Central memory CD8-positive, alpha-beta T cell (primary cell): Measurements from ENCODE around the gene LIME1.
A peak's percentile ranks its signal among the peaks of the same experiment; 100 is the strongest.

Source experiments
- ATAC-seq: fragments of 150-1000 bp; cut with Tn5 transposase; replicated peaks from 2 replicates; pipeline ENCODE4 v1.10.0; 2022; ENCODE audit warnings: mild to moderate bottlenecking, moderate FRiP score, moderate number of reproducible peaks; ENCODE audit not compliant: poor library complexity, severe bottlenecking; ENCODE audit errors: extremely low read depth
- DNase-seq, 2 donors: peaks; one replicate each; pipeline ENCODE4 v3.0.0; 2021; ENCODE audit warnings: low spot score in 2 of 2
- H3K27ac Mint-ChIP-seq: one replicate; pipeline ENCODE4 v1.8.0; 2022; ENCODE audit warnings: low read depth, mild to moderate bottlenecking, moderate library complexity, mixed read lengths
- H3K27me3 Mint-ChIP-seq: one replicate; pipeline ENCODE4 v1.8.0; 2022; ENCODE audit warnings: mixed read lengths
- H3K36me3 Mint-ChIP-seq: one replicate; pipeline ENCODE4 v1.8.0; 2022; ENCODE audit warnings: mild to moderate bottlenecking, moderate library complexity, mixed read lengths; ENCODE audit not compliant: insufficient read depth
- H3K4me1 Mint-ChIP-seq: one replicate; pipeline ENCODE4 v1.8.0; 2022; ENCODE audit warnings: mixed read lengths
- H3K4me3 Mint-ChIP-seq: one replicate; pipeline ENCODE4 v1.8.0; 2022; ENCODE audit warnings: mild to moderate bottlenecking, moderate library complexity, mixed read lengths
- H3K9me3 Mint-ChIP-seq: one replicate; pipeline ENCODE4 v1.8.0; 2022; ENCODE audit warnings: mixed read lengths

Gene LIME1

DNA sequence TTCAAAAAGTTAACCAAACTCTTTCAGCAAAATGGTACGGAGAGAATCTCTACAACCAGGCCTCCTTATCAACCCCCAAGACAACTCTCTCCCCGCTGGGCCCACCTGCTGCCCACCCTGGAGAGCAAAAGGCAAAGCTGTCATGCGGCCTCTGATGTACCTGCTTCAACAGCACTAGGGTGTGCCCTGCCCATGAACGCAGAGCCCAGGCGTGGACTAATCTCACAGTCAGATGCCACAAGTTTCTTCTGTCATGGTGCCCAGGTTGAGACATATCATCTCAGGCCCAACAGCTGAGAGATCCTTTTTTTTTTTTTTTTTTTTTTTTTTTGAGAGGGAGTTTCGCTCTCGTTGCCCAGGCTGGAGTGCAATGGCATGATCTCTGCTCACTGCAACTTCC lies 29.4 kb downstream of the LIME1 start:
- DNase-seq (no peak), ATAC-seq (no peak)
- H3K9me3 Mint-ChIP-seq = no peaks in the 10 kb centered on the region
- no peak overlapping the region for H3K27ac Mint-ChIP-seq
- no peaks in the 10 kb centered on the region for H3K4me1 Mint-ChIP-seq
- peaks cover 2% of the 10 kb centered on the region for H3K36me3 Mint-ChIP-seq
- no peak overlapping the region for H3K4me3 Mint-ChIP-seq
- H3K27me3 Mint-ChIP-seq = no peaks in the 10 kb centered on the region

DNA sequence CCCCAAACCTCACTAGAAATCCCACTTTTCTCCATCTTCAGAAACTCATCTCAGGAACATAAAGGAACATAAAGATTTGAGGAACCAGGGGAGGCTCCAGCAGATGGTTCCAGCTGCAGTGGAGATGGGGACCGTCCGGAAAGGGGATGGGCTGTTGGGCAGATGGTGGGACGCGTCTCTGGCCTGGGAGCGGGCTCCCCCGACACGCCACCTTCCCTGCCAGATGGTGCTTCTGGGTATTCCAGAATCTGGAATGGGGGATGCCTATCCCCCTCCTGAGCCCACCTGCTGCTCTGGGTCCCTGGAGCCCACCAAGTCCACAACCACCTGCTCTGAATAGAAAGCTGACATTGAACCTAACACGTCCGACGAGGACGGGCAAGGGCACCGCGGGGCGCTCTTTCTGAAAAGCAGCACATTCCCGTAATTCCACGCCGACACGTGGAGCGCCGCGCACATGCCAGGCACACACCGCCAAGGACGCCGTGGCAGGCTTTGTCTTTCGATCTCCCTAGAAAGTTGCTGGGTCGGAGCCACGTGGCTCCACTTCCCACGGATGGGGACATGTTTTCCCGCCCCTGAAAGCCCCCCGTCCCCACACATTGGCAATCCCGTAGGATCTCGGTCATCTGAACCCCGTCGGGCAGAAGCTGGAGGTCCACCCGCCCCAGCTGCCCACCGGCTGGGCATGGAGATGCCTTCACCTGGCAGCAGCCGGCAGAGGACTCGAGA lies 30.4 kb downstream of the LIME1 start:
- Mint-ChIP-seq H3K9me3 (no peaks in the 10 kb centered on the region), H3K27me3 (no peaks in the 10 kb centered on the region), H3K27ac (no peak overlapping the region), H3K36me3 (peaks cover 2% of the 10 kb centered on the region), H3K4me3 (no peak overlapping the region), H3K4me1 (no peaks in the 10 kb centered on the region)
- DNase-seq = no peak
- no peak for ATAC-seq

DNA sequence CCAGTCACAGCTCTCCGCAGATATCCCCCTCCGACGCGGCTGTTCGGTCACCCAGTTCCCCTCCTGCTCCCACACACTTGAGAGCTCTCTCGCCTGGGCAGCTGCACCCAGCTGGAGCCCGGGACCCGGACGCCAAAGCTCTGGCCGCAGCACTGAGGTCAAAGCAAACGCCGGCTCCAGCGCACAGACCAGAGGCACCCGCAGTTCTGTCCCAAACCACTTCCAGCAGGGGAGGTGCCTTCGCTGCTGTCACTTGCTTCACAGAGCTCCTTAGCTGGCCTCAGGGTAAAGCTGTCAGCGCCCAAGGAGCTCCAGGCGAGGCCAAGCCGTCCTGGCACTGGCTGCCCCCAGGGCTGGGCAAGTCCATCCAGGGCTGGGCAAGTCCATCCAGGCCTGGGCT lies 31.0 kb downstream of the LIME1 start:
- Mint-ChIP-seq H3K4me1 (no peaks in the 10 kb centered on the region), H3K36me3 (peaks cover 2% of the 10 kb centered on the region), H3K27me3 (no peaks in the 10 kb centered on the region), H3K27ac (no peak overlapping the region), H3K9me3 (no peaks in the 10 kb centered on the region), H3K4me3 (no peak overlapping the region)
- ATAC-seq = no peak
- no peak for DNase-seq

DNA sequence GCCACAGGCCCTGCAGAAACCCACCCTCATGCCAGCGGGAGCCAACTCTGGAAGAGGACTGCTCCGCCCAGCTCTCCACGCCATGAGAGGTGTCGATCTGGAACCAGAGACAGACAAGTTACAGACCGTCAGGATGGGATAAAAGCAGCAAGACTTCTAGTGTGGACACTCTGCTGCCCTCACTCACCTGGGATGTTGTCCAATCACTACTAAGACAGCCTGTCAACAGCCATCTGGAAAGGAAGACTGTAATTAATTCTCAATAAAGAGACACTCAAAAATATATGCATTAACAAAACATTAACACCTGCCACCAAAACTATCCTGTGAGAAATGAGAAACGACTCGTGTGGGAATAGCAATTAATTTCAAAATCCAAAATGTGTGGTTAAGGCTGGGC lies 31.4 kb downstream of the LIME1 start:
- Mint-ChIP-seq H3K27ac (no peak overlapping the region), H3K36me3 (peaks cover 2% of the 10 kb centered on the region), H3K4me3 (no peak overlapping the region), H3K27me3 (no peaks in the 10 kb centered on the region), H3K9me3 (no peaks in the 10 kb centered on the region), H3K4me1 (no peaks in the 10 kb centered on the region)
- no peak for DNase-seq
- no peak for ATAC-seq

DNA sequence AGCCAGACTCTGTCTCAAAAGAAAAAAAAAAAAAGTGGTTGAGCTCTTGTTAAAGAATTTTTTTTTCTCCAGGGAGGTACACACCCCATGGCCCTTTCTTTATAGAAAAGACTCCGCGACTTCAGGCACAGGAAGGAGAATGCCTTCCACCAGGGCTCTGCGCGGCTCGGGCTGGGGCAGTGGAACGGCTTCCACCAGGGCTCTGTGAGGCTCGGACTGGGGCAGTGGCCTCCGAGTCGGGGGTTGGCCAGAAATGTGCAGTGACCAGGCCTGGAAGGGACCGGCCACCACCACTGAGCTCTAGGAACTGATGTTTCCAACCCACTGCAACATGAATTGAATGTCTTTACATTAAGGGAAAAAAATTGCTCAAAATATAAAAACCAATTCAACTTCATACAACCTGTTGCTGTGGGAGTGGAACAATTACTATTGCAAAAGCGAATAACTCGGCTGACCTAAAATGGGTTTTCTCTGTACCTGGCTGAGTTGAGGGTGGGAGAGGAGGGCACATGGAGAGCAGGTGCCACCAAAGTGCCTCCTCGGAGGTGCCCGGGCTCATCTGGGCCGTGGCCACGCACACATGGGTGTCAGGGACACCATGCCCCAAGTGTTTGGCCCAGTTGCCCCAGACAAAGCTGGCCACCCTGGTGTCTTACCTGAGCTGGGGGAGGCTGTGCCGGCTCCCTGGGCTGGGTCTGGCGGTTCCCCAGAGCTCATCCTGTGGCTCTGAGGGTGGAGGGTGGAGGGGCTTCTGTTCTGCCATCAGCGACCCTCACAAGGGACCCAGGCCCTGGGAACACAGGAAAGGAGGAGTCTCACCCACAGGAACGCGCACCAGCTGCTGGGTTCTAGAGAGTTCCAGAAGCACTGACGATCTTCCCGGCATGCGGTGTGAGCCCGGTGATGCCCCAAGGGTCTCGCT lies 32.4 kb downstream of the LIME1 start:
- no peaks in the 10 kb centered on the region for H3K27me3 Mint-ChIP-seq
- DNase-seq = no peak

GRCh38 chr20:63769891-63770474 lies 33.5 kb downstream of the LIME1 start:
- ATAC-seq = no peak
- no peak for DNase-seq
- no peak overlapping the region for H3K27ac Mint-ChIP-seq
- no peak overlapping the region for H3K4me3 Mint-ChIP-seq
- no peaks in the 10 kb centered on the region for H3K9me3 Mint-ChIP-seq
- peaks cover 2% of the 10 kb centered on the region for H3K36me3 Mint-ChIP-seq
- no peaks in the 10 kb centered on the region for H3K27me3 Mint-ChIP-seq
- H3K4me1 Mint-ChIP-seq = no peaks in the 10 kb centered on the region

More for the DNA sequence above, 32.4 kb downstream of the LIME1 start:
- Mint-ChIP-seq H3K9me3 (no peaks in the 10 kb centered on the region), H3K4me1 (no peaks in the 10 kb centered on the region), H3K36me3 (peaks cover 2% of the 10 kb centered on the region), H3K4me3 (no peak overlapping the region), H3K27ac (no peak overlapping the region)
- no peak for ATAC-seq

DNA sequence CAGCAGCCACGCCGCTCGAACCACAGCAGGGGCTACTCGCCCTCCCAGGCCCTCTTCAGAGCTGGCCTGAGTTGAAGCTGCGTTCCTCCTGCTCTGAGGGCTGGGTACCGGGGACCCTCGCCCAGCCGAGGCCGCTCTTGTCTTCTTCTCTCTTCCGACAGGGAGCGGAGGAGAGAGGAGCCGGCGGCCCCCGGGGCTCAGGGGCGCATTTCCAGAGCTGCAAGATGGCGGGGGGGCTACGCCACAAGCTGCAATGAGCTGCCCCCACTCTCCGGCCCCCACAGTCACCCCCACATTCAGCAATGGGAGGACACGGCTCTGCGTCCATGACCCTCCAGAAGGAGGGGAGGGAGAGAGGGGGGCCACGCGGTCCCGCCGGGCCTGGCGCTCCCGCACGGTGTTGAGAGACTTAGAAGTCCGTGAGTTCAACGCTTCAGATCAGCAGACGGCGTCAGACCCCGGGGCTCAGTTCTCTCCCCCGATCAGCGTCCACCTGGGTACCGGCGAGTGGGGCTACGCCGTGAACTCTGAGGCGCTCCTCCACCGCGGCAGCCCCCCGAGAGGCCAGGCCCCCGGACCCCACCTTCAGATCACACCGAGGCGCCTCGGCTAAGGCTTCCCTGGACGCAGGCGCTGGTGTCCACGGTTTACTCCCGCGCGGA lies 34.7 kb downstream of the LIME1 start:
- ATAC-seq (no peak), DNase-seq (no peak)
- Mint-ChIP-seq H3K9me3 (no peaks in the 10 kb centered on the region), H3K4me3 (no peak overlapping the region), H3K27me3 (no peaks in the 10 kb centered on the region), H3K36me3 (peaks cover 2% of the 10 kb centered on the region), H3K27ac (no peak overlapping the region), H3K4me1 (no peaks in the 10 kb centered on the region)

DNA sequence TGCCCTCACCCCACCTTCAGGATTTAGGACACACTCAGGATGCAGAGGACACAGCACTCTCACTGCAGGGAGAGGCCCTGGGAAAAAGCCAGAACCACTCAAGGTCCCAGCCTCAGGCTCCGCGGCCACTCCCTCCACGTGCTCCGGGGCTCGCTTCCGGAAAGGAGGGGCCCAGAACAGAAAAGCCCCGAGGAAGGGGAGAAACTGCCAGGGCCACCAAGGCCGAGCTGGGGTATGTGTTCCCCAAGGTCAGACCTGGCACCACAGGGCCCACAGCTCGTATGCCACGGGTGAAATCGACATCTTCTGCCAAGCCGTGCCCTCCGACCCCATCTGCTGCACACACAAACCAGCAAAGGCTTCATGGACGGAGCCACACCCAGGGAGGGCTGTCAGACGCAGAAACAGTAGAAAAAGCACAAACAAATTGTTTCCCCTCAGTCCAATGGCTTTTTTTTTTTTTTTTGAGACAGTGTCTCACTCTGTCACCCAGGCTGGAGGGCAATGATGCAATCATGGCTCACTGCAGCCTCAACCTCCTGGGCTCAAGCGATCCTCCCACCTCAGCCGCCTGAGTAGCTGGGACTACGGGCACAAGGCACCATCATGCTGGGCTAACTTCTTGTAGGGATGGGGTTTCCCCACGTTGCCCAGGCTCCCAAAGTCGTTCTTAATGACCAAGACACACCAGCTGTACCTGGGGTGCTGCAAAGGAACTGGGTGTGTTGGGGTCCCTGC lies 36.5 kb downstream of the LIME1 start:
- H3K36me3 Mint-ChIP-seq = no peaks in the 10 kb centered on the region
- ATAC-seq = no peak
- no peaks in the 10 kb centered on the region for H3K4me1 Mint-ChIP-seq
- no peaks in the 10 kb centered on the region for H3K27me3 Mint-ChIP-seq
- no peak overlapping the region for H3K27ac Mint-ChIP-seq
- H3K9me3 Mint-ChIP-seq = no peaks in the 10 kb centered on the region
- no peak overlapping the region for H3K4me3 Mint-ChIP-seq
- DNase-seq = no peak

- no peaks in the 10 kb centered on the region for H3K9me3 Mint-ChIP-seq
- ATAC-seq (no peak), DNase-seq (no peak)
- no peaks in the 10 kb centered on the region for H3K27me3 Mint-ChIP-seq
- peaks cover under 1% of the 10 kb centered on the region for H3K36me3 Mint-ChIP-seq
- no peaks in the 10 kb centered on the region for H3K4me1 Mint-ChIP-seq
- H3K4me3 Mint-ChIP-seq = no peak overlapping the region
- H3K27ac Mint-ChIP-seq = peak overlapping the region; percentile 17
These were observed 37.2 kb downstream of the LIME1 start for GRCh38 chr20:63773571-63774241.

DNA sequence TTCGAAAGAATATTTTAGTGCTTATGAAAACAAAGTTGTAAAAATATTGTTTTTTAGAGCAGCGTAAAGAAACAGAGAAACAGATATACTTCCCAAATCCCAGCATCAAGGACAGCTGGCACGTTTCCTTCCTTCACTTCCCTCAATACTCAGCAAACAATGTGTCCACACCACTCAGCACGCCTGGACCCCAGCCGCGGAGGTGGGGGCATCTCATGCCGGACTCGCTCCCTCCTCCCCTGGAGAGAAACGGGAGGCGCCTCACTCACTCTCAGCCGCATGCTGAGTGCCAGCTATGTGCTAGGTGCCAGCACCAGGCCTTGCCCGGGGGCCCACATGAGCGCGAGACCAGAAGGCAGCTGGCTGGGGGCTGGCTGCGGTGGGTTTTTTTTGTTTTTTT lies 37.8 kb downstream of the LIME1 start:
- DNase-seq (no peak), ATAC-seq (no peak)
- H3K36me3 Mint-ChIP-seq = peaks cover 1% of the 10 kb centered on the region
- H3K4me1 Mint-ChIP-seq = no peaks in the 10 kb centered on the region
- H3K27ac Mint-ChIP-seq = peak overlapping the region; percentile 17
- no peaks in the 10 kb centered on the region for H3K9me3 Mint-ChIP-seq
- H3K27me3 Mint-ChIP-seq = no peaks in the 10 kb centered on the region
- no peak overlapping the region for H3K4me3 Mint-ChIP-seq

GRCh38 chr20:63775096-63775978 lies 38.9 kb downstream of the LIME1 start:
- peaks cover 1% of the 10 kb centered on the region for H3K36me3 Mint-ChIP-seq
- no peak for DNase-seq
- ATAC-seq = no peak

More at GRCh38 chr20:63775096-63775978, 38.9 kb downstream of the LIME1 start:
- no peak overlapping the region for H3K27ac Mint-ChIP-seq
- no peaks in the 10 kb centered on the region for H3K9me3 Mint-ChIP-seq
- no peaks in the 10 kb centered on the region for H3K4me1 Mint-ChIP-seq
- no peaks in the 10 kb centered on the region for H3K27me3 Mint-ChIP-seq
- H3K4me3 Mint-ChIP-seq = peak overlapping the region; percentile 32
